ENCODE results near the gene GDPD1. TPM values are rescaled to one million over a fixed set of nuclear protein-coding genes. Genes with fewer than 3 reads are reported as not detected.
"Not testable (repeated sequence)": the region's sequence is repeated elsewhere in the genome, so short reads cannot be mapped to it uniquely, and the experiment has no call there.

Gene GDPD1
- polyA plus RNA-seq, 3 donors = 9.4 to 12.1 (median 11.1) TPM

DNA sequence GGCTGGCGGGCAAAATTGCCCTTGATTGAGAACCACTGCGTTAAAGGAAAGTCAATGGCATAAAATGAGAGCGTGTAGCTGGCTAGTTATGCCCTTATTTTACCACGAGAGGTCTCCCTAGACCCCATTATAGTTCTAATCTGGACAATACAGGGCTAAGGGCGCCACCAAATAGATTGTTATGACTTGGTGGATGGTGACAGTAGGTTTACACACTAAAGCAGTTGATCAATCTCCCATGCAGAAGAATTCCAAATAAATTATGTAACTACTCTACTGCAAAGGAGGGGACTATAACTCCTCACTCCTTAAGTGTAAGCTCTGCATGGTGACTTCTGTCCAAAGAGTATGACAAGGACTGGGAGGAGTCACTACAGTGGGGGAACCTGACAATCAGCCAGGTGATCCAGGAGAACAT lies 90.7 kb downstream of the GDPD1 start:
- DNase-seq = no peak

- not testable (repeated sequence) for DNase-seq
Measured at GRCh38 chr17:59311521-59311920, 91.2 kb downstream of the GDPD1 start.

DNA sequence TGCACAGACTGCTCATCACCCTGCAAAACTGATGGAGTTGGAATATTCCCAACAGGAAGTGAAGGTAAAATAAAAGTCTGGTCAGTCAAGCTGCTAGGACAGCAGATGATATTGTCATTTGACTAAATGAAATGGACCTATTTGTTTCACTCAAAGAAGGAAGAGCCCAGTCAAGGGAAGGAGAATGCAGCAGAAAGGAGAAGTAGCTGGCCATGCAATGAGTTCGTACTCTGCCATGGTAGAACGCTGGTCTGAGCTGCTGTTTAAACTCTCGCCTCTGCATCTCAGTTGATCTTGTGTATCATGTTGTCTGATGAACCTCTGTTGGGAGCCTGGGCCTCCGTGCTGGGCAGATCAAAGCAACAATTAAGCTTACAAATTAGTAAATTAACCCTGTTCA lies 95.6 kb downstream of the GDPD1 start:
- DNase-seq = no peak

Other genes with a start within 250 kb of the GDPD1 start
- 10 to 100 TPM; 24.8 to 30.3 (median 28.6) TPM for gene TRIM37, start 113.6 kb upstream of the GDPD1 start, polyA plus RNA-seq (ENCODE audit: insufficient read length in 3 of 3)
- gene SKA2, start 65.3 kb upstream of the GDPD1 start, polyA plus RNA-seq (ENCODE audit: insufficient read length in 3 of 3) = 10 to 100 TPM; 66.3 to 74.5 (median 69.3) TPM
- 10 to 100 TPM; 17.1 to 19.6 (median 19.0) TPM for gene PRR11, start 64.8 kb upstream of the GDPD1 start, polyA plus RNA-seq (ENCODE audit: insufficient read length in 3 of 3)
- 10 to 100 TPM; 20.6 to 24.5 (median 22.0) TPM for gene SMG8, start 10.5 kb upstream of the GDPD1 start, polyA plus RNA-seq (ENCODE audit: insufficient read length in 3 of 3)
- 10 to 100 TPM; 32.1 to 47.0 (median 37.6) TPM for gene YPEL2, start 111.1 kb downstream of the GDPD1 start, polyA plus RNA-seq (ENCODE audit: insufficient read length in 3 of 3)